ENCODE results near the gene RUFY3. TPM values are rescaled to one million over a fixed set of nuclear protein-coding genes. Genes with fewer than 3 reads are reported as not detected.
"Not testable (repeated sequence)": the region's sequence is repeated elsewhere in the genome, so short reads cannot be mapped to it uniquely, and the experiment has no call there.

RUFY3 gene
- total RNA-seq, 1 donor from 2014 or later = 30.9 TPM

DNA sequence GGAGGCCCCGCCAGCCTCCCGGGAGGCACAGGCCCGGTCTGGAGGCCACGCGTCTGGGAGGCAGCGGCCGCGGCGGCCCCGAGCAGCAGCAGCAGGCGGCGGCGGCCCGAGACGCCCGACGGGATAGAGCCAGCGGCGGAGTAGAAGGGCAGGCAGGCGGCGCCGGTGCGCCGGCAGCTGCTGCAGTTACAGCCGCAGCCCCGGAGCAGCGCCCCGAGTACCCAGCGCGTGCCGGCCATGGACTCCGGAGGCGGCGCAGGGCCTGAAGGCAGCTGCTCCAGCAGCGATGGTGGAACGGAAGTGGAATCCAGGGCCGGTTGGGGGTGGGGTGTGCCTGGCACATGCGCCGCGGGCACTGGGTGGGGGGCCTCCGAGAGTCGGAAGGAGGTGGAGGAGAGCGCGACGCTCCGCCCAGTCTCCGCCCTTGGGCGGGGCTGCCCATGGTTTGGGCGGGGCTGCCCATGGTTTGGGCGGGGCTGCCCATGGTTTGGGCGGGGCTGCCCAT is 117.9 kb downstream of the RUFY3 start, which contains the start of gene GRSF1:
Gene GRSF1 (minus strand): TSS at position 302 of the 505 bp plus-strand sequence. CDS start 63 bp downstream, at position 239.
- DNase-seq (ENCODE audit: low read depth, low spot score) = peak; percentile 75

DNA sequence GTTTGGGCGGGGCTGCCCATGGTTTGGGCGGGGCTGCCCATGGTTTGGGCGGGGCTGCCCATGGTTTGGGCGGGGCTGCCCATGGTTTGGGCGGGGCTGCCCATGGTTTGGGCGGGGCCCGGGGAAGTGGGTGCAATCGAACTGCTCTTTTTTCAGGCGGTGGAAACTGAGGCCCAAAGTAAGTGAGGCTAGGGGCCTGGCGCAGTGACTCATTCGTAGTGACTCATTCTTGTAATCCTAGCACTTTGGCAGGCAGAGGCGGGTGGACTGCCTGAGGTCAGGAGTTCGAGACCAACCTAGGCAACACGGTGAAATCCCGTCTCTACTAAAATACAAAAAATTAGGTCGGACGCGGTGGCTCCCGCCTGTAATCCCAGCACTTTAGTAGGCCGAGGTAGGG is 118.4 kb downstream of the RUFY3 start:
- DNase-seq (ENCODE audit: low read depth, low spot score) = not testable (repeated sequence)

DNA sequence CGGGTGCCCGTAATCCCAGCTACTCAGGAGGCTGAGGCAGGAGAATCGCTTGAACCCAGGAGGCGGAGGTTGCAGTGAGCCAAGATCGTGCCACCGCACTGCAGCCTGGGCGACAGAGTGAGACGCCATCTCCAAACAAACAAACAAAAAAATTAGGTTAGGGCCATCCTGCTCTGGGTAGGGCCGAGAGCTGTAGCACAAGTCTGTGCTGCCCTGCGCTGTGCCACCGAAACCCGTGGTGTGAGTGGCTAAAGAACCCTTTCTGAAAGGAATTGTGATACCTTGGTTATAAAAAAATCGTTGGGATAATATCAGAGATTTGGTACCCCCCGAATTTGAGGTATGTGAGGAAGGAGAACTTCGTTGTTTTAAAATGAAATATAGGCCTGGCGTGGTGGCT is 118.9 kb downstream of the RUFY3 start:
- not testable (repeated sequence) for DNase-seq (ENCODE audit: low read depth, low spot score)

GRCh38 chr4:70841211-70841610 is 119.4 kb downstream of the RUFY3 start:
- DNase-seq (ENCODE audit: low read depth, low spot score) = no peak

DNA sequence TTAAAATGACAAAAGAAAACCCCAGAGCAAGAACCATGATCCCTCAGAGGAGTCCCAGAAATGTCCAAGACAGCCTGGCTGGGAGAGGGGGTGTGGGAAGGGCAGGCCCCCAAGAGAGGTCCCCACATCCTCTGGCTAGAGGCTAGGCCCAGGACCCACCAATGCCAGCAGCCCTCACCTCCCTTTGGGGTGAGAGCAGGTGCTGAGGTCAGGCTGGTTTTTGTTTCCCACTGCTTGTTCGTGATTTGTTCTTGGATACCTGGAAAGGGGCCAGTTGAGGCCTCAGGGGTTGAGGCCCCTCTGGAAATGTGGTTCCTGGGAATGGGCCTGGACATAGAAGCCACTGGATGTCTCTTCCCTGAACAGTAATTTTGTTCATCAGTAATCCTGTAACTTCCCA is 120.2 kb downstream of the RUFY3 start:
- DNase-seq (ENCODE audit: low read depth, low spot score) = no peak

DNA sequence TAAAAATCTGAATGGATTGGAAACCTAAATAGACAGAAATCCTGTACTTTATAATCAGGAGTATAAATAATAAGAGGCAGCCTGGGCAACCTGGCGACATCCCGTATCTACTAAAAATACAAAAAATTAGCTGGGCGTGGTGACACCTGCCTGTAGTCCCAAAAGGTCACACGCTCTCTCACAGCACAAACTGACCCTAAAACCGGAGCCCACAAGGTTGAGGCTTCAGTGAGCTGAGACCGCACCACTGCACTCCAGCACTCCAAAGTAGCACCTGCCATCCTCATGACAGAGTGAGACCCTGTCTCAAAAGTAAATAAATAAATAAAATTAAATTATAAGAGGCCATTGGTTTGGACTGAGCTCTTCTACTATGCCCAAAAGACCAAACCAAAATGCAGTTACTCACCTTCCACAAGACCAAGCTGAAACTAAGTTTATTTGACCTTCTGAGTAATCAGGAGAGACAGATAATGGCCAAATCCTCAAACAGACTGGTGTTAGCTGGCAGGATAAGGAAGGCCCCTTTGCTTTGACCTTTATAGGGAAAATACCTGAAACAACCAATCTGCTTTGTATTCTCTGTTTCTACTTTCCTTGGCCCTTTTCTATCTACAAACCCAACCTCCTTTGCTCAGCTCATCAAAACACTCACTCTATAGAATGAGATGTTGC is 121.1 kb downstream of the RUFY3 start:
- DNase-seq (ENCODE audit: low read depth, low spot score) = no peak

GRCh38 chr4:70844180-70844579 is 122.4 kb downstream of the RUFY3 start:
- DNase-seq (ENCODE audit: low read depth, low spot score) = no peak

DNA sequence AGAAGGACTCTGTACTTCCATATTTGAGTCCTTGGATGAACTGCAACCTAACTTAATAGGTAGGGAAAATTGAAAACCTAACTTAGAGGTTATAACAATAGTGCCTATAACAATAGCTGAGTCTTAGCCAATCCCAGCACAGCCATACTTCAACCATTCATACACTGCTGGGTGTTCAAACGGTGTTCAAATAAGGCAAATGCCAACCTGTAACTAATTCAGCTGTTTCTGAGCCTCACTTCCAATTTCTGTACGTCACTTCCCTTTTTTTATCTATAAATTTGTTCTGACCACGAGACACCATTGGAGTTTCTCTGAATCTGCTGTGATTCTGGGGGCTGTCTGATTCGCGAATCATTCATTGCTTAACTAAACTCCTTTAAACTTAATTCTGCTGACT is 127.5 kb downstream of the RUFY3 start:
- DNase-seq (ENCODE audit: low read depth, low spot score) = no peak

- DNase-seq (ENCODE audit: low read depth, low spot score) = no peak
These were observed 133.7 kb downstream of the RUFY3 start for GRCh38 chr4:70855464-70855863.

Other genes with a start within 250 kb of the RUFY3 start
- not detected in 2 replicates for gene MUC7, start 249.8 kb upstream of the RUFY3 start, total RNA-seq
- 0.18 TPM in 1 of 2 replicates, not detected in the other for gene AMTN, start 203.4 kb upstream of the RUFY3 start, total RNA-seq
- not detected in 2 replicates for gene AMBN, start 129.7 kb upstream of the RUFY3 start, total RNA-seq
- gene ENAM, start 93.2 kb upstream of the RUFY3 start, total RNA-seq = not detected in 2 replicates
- gene JCHAIN, start 55.5 kb upstream of the RUFY3 start, total RNA-seq = not detected in 2 replicates
- 24.3 and 27.4 TPM in 2 replicates for gene UTP3, start 33.4 kb upstream of the RUFY3 start, total RNA-seq
- gene GRSF1, start 117.9 kb downstream of the RUFY3 start, total RNA-seq = 85.1 and 87.9 TPM in 2 replicates
- gene MOB1B, start 180.4 kb downstream of the RUFY3 start, total RNA-seq = 11.6 and 12.9 TPM in 2 replicates

Measured in pulmonary artery endothelial cell (primary cell).